PFSK-1 (cell line): Measurements from ENCODE around the gene GALNT1.

Experiments used
- FOXP2 ChIP-seq: optimal IDR thresholded peaks from 2 replicates; pipeline ENCODE3; 2011; ENCODE audit warnings: borderline replicate concordance, control low read depth, inconsistent platforms; ENCODE audit not compliant: insufficient read depth; ENCODE audit errors: extremely low read length, extremely low read depth
- POLR2AphosphoS5 ChIP-seq: IDR thresholded peaks from 2 replicates; pipeline ENCODE4 v1.6.1; 2012; ENCODE audit warnings: low read depth, mild to moderate bottlenecking, control low read depth, low read length, moderate library complexity
- REST ChIP-seq, 2 experiments: IDR thresholded peaks; 2 replicates each; pipeline versions ENCODE4 v1.6.1 to v1.8.0; 2011 to 2012; ENCODE audit warnings: low read depth in 2 of 2, low read length in 2 of 2, control low read depth in 1 of 2, inconsistent platforms in 1 of 2, mild to moderate bottlenecking in 1 of 2, moderate library complexity in 1 of 2; ENCODE audit not compliant: insufficient read depth in 1 of 2
- SIN3A ChIP-seq: IDR thresholded peaks from 2 replicates; pipeline ENCODE4 v1.6.1; 2012; ENCODE audit warnings: mild to moderate bottlenecking, low read length, moderate library complexity, borderline replicate concordance; ENCODE audit not compliant: insufficient read depth
- TAF1 ChIP-seq: IDR thresholded peaks from 2 replicates; pipeline ENCODE4 v1.6.1; 2012; ENCODE audit warnings: low read length, control low read depth, borderline replicate concordance; ENCODE audit not compliant: insufficient read depth

GRCh38 chr18:35680139-35680551 lies 98.6 kb downstream of the GALNT1 start:
- TF ChIP-seq REST (IDR thresholded peaks at IDR 0.05; ENCODE audit: insufficient read depth in 1 of 2, low read depth in 2 of 2, low read length in 2 of 2) (no peak), TAF1 (no peak), POLR2AphosphoS5 (no peak), SIN3A (no peak), FOXP2 (no peak)
